Adrenal gland (tissue), 12 donors: ENCODE results near the gene UNC93A. TPM values are rescaled to one million over a fixed set of nuclear protein-coding genes. Genes with fewer than 3 reads are reported as not detected.

Source experiments
- DNase-seq, 7 donors: peaks; one replicate each; pipeline ENCODE4 v3.0.0-alpha.2; 2019 to 2020
- H3K27ac ChIP-seq, 5 donors: fragments of 200-600 bp; sonication (generic) in 4 of 5; 1 replicate in 3 of 5; 2 replicates in 2 of 5; pipeline versions ENCODE4 v1.5.1 to v1.8.0; 2016 to 2020; ENCODE audit warnings: mild to moderate bottlenecking in 1 of 5
- H3K27me3 ChIP-seq: fragments of 200-600 bp; 2 replicates; pipeline ENCODE4 v1.8.0; 2021
- H3K36me3 ChIP-seq, 2 donors: fragments of 200-600 bp; replicated peaks in 1 of 2; 1 replicate in 1 of 2; 2 replicates in 1 of 2; pipeline versions ENCODE4 v1.5.1 to v1.8.0; 2018 to 2022
- H3K4me1 ChIP-seq, 2 donors: fragments of 200-600 bp; replicated peaks in 1 of 2; 1 replicate in 1 of 2; 2 replicates in 1 of 2; pipeline versions ENCODE4 v1.5.1 to v1.8.0; 2018 to 2021
- H3K4me3 ChIP-seq, 4 donors: fragments of 200-600 bp; sonication (generic) in 3 of 4; one replicate each; pipeline ENCODE4 v1.5.1; 2016 to 2018
- H3K9me3 ChIP-seq, 3 donors: fragments of 200-600 bp; sonication (generic) in 1 of 3; replicated peaks in 1 of 3; 1 replicate in 2 of 3; 2 replicates in 1 of 3; pipeline versions ENCODE4 v1.5.1 to v1.8.0; 2016 to 2021
- CTCF ChIP-seq, 6 experiments: fragments of 450-650 bp in 4 of 6; fragments of 200-600 bp in 2 of 6; sonication (generic) in 1 of 6; IDR thresholded peaks; 1 replicate in 5 of 6; 2 replicates in 1 of 6; pipeline versions ENCODE4 v1.5.1 to v1.8.0; 2016 to 2021; ENCODE audit warnings: antibody characterized with exemption in 6 of 6, mild to moderate bottlenecking in 2 of 6, moderate library complexity in 1 of 6
- POLR2A ChIP-seq, 2 donors: fragments of 450-650 bp; IDR thresholded peaks; one replicate each; pipeline ENCODE4 v1.6.1; 2017; ENCODE audit warnings: antibody characterized with exemption in 2 of 2, mild to moderate bottlenecking in 2 of 2, moderate library complexity in 1 of 2
- WGBS, 4 donors: extraction: QIAGEN DNeasy Blood & Tissue Kit in 2 of 4; methylation state at CpG; one replicate each; pipeline versions ENCODE4 v1.1.5 to v1.1.7; 2013 to 2017; 5-methylcytosine and 5-hydroxymethylcytosine counted together
- intact Hi-C, 2 donors: fragments of 100-400 bp; cut with DNase I; formaldehyde crosslinking; loops; one replicate each; pipeline versions ENCODE4 v1.14.1 to v1.15.0; 2022 to 2023
- polyA plus RNA-seq, 3 donors: library from polyadenylated mRNA; stranded (reverse); fragments of 200-250 nt in 2 of 3; fragments of 350-450 nt in 1 of 3; fragmentation: Illumina TruSeq in 1 of 3; extraction: RNeasy Lipid Tissue Mini Kit (QIAGEN cat#74804) in 1 of 3; gene quantifications; one replicate each; pipeline ENCODE4 v1.2.3, GENCODE V29; 2013 to 2014
- total RNA-seq, 9 donors: library from RNA; depleted of rRNA in 4 of 9; stranded (reverse); fragments of >200 nt in 4 of 9; fragments of 120-200 nt in 1 of 9; fragmentation: NEBNext Ultra II Directional in 1 of 9; extraction: Animal tissue kit (Norgen Biotek cat#: 25700) in 1 of 9; gene quantifications; one replicate each; pipeline versions ENCODE4 v1.1.0 to v1.2.4, GENCODE V29; 2013 to 2023
- donor health status: healthy with polysubstance abuse.
- donor health status: Bipolar disorder and iron deficiency.
- donor health status: DM: yes; HTN: yes; CAD: no.
- donor health status: DM: no; HTN: no; CAD: no.
- donor health status: DM: no; HTN: no; CAD: no.
- donor health status: DM: yes; HTN: yes; CAD: no.

The UNC93A gene
- total and polyA plus RNA-seq, 12 donors, result not detected

- WGBS, 4 donors, result 82 to 88% (median 85%) methylated on average over 5 of the region's 5 CpGs
- Histone ChIP-seq H3K27ac (no peak overlapping the region), H3K27me3 (peaks cover 4% of the 10 kb centered on the region), H3K4me1 (no peaks in the 10 kb centered on the region), H3K9me3 (no peaks in the 10 kb centered on the region), H3K4me3 (no peak overlapping the region), H3K36me3 (no peaks in the 10 kb centered on the region)
- TF ChIP-seq POLR2A (IDR thresholded peaks at IDR 0.05), result no peak
- TF ChIP-seq CTCF (IDR thresholded peaks at IDR 0.05), result no peak
- DNase-seq, result no peak
- intact Hi-C loops, result no loop called here
These were observed 37.0 kb downstream of the UNC93A start for GRCh38 chr6:167328086-167328485.

GRCh38 chr6:167329014-167329413, 37.9 kb downstream of the UNC93A start:
- H3K27me3 ChIP-seq, result peaks cover 4% of the 10 kb centered on the region
- WGBS, 4 donors, result 71 to 84% (median 79%) methylated on average over 8 of the region's 8 CpGs
- H3K4me1 ChIP-seq, result no peaks in the 10 kb centered on the region
- H3K36me3 ChIP-seq, result no peaks in the 10 kb centered on the region
- H3K9me3 ChIP-seq, result no peaks in the 10 kb centered on the region
- no peak overlapping the region for H3K4me3 ChIP-seq
- TF ChIP-seq POLR2A (IDR thresholded peaks at IDR 0.05) (no peak), CTCF (IDR thresholded peaks at IDR 0.05) (no peak)
- H3K27ac ChIP-seq, result no peak overlapping the region
- no peak for DNase-seq
- intact Hi-C loops, result no loop called here

GRCh38 chr6:167330750-167331149, 39.6 kb downstream of the UNC93A start:
- Histone ChIP-seq H3K9me3 (no peaks in the 10 kb centered on the region), H3K36me3 (no peaks in the 10 kb centered on the region), H3K4me1 (no peaks in the 10 kb centered on the region), H3K4me3 (no peak overlapping the region), H3K27me3 (no peaks in the 10 kb centered on the region), H3K27ac (no peak overlapping the region)
- 68 to 83% (median 75%) methylated on average over 7 to 9 of the region's 9 CpGs for WGBS, 4 donors
- TF ChIP-seq POLR2A (IDR thresholded peaks at IDR 0.05) (no peak), CTCF (IDR thresholded peaks at IDR 0.05) (no peak)
- no peak for DNase-seq
- intact Hi-C loops, result no loop called here

- no peak overlapping the region for H3K27ac ChIP-seq
- DNase-seq, result no peak
- whole genome bisulfite sequencing, 4 donors, result 79 to 83% (median 81%) methylated on average over 11 of the region's 11 CpGs
- H3K4me1 ChIP-seq, result no peaks in the 10 kb centered on the region
- no peak overlapping the region for H3K4me3 ChIP-seq
- intact Hi-C loops, result no loop called here
- TF ChIP-seq POLR2A (IDR thresholded peaks at IDR 0.05) (no peak), CTCF (IDR thresholded peaks at IDR 0.05) (no peak)
- H3K9me3 ChIP-seq, result no peaks in the 10 kb centered on the region
- H3K27me3 ChIP-seq, result no peaks in the 10 kb centered on the region
- H3K36me3 ChIP-seq, result no peaks in the 10 kb centered on the region
These were observed 40.5 kb downstream of the UNC93A start for GRCh38 chr6:167331565-167331964.
